HFF-Myc (cell line): Measurements from ENCODE around the gene CATSPERD.

Source experiments
- DNase-seq: peaks from one replicate; pipeline ENCODE4 v3.0.0-alpha.2; 2011; ENCODE audit warnings: low read depth; ENCODE audit errors: extremely low read depth
- H3K4me3 ChIP-seq: replicated peaks from 2 replicates; pipeline ENCODE4 v1.5.1; 2011; ENCODE audit warnings: low read depth, mild to moderate bottlenecking, control low read depth, low read length
- TF ChIP-seq, protein P1 (sequence below): IDR thresholded peaks from 2 replicates; pipeline ENCODE4 v1.5.1; 2012; ENCODE audit warnings: mild to moderate bottlenecking, low read depth, low read length, control low read depth; ENCODE audit errors: missing control alignments

The CATSPERD gene

DNA sequence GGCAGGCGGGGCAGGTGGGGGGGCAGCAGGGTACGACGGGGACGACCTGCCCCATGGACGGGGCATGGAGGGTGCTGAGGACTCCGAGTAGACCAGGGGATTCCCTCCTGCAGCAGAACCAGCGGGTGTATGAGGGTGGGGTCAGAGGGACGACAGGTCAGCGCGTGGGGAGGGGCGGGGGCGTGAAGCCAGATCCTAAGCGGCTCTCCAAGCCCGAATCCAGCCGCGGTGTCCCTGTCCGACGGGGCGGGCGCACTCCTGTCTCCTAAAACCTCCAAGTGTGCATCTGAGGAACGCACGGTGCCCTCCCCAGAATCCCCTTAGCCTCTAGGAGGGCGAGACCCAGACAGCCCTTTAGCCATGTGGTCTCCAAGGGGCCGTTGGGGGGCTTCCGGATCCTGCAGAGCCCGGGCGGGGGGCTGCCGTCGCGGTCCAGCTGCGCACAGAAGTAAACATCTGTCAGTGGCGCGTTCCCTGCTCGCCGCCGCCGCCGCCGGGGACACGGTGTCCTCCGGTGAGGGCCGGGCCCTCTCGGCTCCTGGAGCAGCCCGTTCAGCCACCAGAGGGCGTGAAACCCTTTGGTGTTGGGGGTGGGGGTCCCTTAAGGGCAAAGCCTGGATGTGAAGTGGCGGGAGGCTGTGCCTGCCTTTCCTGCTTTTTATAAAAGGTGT, 85.2 kb downstream of the CATSPERD start:
- H3K4me3 ChIP-seq, result peak overlapping the region; percentile 48
- DNase-seq, result no peak

DNA sequence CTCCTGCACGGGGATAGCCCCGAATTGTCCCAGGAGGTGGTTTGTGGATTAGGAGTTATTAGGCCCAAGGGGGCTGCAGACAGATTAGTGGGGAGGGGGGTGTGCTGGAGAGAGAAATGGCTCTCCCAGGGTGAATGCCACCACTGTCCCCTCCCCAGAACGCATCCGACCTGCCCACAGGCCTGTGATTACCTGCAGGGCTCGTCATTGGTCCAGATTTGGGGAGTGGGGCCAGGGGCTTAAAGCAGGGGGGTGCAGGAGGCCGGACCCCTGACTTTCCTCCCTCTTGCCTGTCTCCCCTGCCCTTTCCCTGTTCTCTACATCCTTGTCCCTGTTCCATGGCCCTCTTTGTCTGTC, 85.7 kb downstream of the CATSPERD start:
- DNase-seq, result no peak
- H3K4me3 ChIP-seq, result peak overlapping the region; percentile 48

More for the DNA sequence above, 85.2 kb downstream of the CATSPERD start:
- TF ChIP-seq, protein P1, sequence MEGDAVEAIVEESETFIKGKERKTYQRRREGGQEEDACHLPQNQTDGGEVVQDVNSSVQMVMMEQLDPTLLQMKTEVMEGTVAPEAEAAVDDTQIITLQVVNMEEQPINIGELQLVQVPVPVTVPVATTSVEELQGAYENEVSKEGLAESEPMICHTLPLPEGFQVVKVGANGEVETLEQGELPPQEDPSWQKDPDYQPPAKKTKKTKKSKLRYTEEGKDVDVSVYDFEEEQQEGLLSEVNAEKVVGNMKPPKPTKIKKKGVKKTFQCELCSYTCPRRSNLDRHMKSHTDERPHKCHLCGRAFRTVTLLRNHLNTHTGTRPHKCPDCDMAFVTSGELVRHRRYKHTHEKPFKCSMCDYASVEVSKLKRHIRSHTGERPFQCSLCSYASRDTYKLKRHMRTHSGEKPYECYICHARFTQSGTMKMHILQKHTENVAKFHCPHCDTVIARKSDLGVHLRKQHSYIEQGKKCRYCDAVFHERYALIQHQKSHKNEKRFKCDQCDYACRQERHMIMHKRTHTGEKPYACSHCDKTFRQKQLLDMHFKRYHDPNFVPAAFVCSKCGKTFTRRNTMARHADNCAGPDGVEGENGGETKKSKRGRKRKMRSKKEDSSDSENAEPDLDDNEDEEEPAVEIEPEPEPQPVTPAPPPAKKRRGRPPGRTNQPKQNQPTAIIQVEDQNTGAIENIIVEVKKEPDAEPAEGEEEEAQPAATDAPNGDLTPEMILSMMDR, result peak; percentile 80

DNA sequence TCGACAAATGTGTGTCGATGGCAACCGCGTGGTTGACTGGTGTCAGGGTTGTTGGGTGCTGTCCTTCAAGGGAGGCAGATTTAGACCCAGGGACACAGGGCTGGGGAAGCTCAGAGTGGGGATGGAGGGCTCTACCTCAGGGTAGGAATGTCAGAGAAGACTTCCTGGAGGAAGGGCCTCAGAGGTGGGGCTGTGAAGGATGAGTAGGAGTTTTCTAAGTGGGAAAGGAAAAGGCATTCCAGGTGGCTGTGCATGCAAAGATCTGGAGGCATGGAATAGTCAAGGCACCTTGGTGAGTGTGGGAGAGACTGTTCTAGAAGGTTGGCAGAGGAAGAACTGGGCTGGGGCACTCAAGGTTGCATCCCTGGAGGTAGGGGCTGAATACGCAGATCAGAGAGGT, 86.5 kb downstream of the CATSPERD start:
- DNase-seq, result no peak
- no peak overlapping the region for H3K4me3 ChIP-seq
- TF ChIP-seq, protein P1, result no peak

More for the DNA sequence above, 85.7 kb downstream of the CATSPERD start:
- TF ChIP-seq, protein P1, result no peak

DNA sequence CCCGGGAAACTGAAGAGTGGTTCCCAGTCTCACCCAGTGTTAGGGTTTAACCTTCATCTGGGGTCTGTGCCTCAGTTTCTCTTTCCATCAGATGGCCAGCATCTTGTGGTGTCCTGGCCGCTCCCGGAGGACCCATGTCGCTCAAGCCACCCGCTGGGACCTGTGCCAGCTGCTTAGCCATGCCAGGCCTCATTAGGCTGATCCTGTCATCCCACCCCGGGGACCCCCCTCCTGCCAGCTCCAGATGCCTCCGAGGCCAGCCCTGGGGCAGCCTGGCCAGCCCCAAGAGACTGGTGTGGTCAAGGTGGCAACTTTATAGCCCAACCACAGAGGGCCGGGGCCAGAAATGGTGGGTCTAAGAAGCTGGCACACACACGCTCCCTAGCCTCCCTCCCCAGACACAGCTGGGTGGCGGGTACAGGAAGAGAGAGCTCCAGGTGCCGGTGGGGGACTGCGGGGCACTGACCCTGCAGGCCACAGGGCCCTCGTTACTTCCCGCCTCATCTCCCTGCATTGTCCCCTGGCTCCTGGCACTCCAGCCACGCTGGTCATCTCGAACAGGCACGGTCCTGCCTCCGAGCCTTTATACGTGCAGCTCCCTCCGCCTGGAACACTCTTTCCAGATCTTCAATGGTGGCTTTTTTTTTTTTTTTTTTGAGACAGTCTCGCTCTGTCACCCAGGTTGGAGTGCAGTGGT, 87.8 kb downstream of the CATSPERD start:
- no peak overlapping the region for H3K4me3 ChIP-seq
- TF ChIP-seq, protein P1, result no peak
- DNase-seq, result no peak

DNA sequence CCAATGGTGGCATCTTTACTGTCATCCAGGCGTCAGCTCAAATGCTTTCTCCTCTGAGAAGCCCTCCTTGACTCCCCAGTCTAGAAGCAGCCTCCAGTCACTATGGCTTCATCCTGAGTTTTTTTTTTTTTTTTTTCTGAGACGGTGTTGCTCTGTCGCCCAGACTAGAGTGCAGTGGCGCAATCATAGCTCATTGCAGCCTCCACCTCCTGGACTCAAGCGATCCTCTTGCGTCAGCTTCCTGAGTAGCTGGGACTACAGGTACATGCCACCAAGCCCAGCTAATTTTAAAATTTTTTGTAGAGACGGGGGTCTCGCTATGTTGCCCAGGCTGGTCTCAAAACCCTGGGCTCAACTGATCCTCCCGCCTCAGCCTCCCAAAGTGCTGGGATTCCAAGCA, 88.6 kb downstream of the CATSPERD start:
- TF ChIP-seq, protein P1, result no peak
- no peak overlapping the region for H3K4me3 ChIP-seq
- DNase-seq, result no peak

DNA sequence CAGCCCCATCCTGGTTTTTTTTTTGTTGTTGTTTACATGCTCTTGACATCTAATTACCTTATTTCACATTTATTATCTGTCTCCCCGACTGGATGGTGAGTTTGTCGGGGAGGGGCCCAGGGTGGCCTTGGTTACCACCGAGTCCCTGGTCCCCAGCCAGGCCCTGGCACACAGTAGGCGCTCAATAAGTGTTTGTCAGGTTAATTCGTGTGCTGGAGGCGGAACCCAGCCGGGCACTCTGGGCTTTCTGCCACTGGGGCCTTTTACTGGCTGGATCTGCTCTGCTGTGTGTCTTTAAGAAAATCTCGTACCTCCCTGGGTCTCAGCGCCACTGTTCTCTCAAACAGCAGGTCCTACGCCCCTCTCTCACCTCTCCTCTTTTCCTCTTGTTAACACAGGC, 89.0 kb downstream of the CATSPERD start:
- H3K4me3 ChIP-seq, result no peak overlapping the region
- TF ChIP-seq, protein P1, result no peak
- no peak for DNase-seq
